ENCODE measurements around the gene MOB3B.

Gene MOB3B

DNA sequence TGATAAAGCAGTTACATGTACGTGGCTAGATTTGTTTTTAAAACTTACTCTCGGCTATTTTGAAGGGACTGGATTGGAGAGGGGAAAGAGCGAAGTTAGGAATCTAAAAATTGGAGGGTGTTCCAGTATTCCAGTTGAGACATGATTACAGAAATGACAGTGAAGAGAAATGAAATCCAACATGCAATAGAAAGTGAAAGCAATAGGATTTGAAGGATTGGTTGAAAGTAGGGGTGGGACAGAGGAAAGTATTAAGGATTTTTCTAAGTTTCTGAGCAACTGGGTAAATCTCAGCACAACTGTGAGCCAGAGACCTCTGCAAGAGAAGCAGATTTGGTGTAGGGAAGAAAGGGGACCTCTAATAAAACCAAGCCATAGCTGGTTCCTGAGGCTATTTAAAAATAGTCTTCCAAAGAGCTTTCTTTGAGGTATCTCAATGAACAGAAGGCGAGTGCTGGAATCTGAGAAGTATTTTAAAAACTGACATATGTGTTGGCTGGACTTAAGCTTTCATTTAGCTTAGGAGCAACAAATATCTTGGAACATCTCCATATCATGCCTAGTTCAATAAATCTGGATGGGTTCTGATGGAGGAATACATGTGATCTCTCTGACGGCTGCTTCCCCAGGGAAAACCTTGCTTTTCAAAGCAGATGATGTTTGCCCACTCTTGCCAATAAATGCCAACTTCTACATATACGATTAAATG lies 115.9 kb downstream of the MOB3B start:
- DNase-seq = no peak

DNA sequence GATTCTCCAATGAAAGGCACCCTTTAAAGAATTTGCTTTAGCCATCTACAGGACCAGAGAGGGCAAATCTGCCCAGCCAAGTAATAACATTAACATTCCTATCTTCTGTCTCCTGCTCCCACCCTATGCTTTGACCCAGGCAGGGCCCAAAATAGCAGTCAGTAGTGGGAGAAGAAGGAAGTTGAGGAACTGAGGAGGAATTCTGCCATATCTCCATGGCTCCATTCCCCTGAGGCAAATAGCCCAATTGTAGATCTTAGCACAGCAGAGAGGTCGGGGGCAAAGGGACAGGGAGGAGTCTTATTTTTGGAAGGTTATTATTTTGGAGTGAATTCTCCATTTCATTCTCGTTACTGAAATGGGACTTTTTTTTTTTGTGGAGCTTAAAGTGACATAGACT lies 116.7 kb downstream of the MOB3B start:
- no peak for DNase-seq

DNA sequence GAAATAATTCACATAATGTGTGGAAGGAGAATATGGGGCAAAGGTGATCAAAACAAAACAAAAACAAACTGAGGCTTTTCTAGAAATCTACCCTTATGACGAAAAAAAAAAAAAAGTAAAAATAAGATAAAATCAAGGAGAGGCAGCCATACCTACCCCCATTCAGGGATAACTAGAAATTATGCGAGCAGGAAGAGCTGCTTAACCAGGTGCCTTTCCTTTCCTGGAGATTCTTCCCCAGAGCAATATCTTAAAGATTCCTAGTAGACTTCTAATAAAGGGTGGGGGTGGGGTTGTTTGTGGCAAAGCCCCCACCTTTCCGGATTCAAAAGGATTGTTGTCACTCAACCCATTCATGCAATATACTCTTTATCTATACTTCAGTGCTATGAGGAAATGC lies 117.5 kb downstream of the MOB3B start:
- no peak for DNase-seq

DNA sequence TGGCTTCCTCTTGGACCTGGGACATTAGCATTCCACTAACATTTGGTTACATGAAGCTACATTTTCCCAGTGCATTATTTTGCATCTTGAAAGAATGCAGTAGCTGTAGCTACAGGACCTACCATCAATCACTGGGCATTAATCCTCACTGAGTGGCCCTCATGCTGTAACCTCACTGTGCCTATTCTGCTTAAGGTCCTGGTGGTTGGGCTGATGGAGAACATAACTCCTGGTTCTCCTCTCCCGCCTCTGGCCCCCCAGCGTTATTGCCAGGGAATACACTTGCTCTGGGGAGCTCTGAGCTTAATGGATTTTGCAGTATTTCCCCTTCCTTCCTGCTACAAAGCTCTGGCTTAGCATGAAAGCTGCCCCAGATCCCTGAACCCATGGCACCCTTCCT lies 121.1 kb downstream of the MOB3B start:
- DNase-seq = no peak

DNA sequence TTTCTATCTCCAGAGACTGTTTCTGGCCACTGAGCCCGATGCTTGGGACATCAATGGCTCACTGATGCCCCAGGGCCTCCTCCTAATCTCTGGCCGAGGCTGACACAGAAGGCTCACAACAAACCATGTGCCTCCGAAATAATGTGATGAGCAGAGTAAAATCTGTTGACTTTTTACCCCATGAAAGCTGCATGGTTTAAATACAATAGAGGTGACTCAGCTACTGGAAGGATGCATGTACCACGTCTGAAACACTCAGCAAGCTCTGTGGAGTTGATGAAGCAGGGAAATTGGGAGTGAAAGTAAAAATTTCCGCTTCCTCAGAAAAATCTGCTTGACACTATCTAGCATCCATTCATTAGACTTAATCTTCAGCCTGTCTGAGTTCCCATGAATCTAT lies 121.6 kb downstream of the MOB3B start:
- no peak for DNase-seq

DNA sequence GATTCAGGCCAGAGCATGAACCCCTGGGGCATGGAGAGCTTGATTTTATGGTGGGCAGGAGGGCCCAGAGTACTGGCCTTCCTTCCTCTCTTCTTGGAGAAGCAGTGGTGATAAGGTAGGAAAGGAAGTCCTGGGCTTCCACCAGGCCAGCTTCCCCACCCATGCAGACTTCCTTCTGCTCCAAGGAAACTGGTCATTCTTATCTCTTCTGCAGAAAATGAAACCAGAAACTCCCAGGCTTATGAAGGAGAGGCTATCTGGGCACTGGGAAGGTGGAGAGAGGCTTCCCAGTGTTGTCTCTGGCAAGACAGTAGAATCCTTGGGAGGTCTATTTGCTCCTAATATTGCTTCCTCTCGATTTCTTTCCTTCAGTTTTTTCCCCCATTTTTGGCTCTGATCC lies 122.1 kb downstream of the MOB3B start:
- DNase-seq = no peak

DNA sequence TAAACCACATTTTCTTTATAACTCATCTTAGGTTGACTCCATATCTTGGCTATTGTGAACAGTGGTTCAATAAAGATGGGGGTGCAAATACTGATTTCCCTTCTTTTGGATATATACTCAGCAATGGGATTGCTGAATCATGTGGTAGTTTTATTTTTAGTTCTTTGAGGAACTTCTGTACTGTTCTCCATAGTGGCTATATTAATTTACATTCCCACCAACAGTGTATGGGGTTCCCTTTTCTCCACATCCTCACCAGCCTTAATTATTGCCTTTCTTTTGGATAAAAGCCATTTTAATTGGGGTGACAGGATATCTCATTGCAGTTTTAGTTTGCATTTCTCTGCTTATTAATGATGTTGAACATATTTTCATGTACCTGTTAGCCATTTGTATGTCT lies 125.0 kb downstream of the MOB3B start:
- DNase-seq = no peak

DNA sequence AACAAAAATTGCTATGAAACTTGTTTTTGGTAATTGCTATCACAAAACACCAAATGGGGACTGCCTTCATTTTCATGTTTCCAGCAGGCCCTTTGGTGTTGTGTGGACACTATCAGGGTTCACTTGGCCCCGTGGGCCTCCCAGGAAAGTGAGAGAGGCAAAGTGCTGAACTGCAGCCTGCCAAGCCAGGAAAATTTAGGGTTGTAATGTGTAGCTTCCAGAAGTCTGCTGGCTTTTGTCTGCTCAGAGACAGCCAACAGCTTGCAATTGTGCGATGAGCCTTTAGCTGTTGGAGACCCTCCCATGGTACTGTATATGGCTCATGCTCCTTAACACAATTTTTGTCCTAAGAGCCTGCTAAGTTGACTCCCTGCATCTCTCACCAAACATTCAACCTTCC lies 127.0 kb downstream of the MOB3B start:
- peak; percentile 42 for DNase-seq

DNA sequence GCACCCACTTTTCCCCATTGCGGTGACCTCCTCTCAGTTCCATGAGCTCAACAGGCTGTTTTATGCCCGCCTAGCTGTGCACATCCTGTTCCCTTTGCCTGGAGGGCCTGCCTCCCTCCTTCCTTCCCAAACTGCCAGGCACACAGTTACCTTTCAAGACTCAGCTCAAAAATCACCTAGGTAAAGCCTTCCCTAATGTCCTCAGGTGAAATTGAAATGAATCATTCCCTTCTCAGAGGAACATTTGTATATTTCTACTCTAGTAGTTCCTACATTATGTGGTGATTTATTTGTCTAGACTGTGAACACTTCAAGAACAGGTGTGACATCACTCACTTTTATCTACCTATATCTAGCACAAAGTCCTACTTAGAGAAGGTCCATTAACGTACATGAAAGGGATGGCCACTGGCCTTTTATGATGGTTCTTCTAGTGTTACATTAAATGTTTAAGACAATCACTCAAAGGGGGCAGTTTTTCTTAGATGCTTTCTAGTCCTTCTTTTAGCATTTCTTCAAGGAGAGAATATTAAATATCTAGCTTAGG lies 129.2 kb downstream of the MOB3B start:
- no peak for DNase-seq

DNA sequence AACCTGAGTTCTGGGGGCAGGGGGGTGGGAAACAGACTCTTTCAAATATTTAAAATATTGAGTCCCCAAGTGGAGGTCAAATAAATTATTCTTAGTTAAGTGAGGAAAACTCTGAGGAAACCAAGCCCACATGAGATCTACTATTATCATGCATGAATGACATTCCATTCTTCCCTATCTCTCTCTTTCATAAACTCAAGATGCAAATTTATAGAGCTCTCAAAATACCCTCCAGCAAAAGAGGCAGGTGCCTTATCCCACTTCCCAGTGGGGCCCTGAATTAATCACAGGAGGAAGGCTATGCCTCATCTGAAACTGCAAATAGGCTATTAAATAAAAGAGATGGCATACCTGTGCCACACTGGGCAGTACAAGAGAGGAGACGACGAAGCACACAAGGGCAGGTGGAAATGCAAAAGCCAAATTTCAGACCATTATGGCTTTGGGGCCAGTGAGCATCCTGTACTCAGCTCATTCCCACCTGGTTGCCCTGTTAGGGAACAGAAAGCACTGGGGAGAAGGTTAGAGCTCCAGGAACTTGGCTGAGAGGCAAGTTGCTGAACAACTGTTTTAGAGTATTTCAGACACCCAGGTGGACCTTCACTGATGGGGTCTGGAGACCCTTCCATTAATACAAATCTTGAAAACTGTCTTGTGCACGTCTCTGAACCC lies 130.5 kb downstream of the MOB3B start:
- DNase-seq = peak; percentile 87

DNA sequence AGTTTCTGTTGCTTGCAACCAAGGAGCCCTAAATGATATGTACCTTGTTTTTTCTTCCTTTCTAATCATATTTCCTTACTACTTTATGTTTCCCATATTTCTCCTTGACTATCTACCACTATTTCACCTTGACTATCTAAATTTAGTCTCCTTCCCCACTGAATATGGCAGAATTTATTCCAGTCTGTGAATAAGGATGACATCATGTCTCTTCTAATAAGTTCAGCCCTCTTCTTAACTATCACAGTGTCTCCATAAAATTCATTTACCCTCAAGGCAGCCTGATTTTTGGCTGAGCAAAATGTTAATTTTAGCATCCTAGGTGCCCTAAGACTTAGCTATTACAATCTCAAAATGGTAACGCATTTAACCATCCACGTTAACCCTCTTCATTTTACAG lies 133.1 kb downstream of the MOB3B start:
- DNase-seq = no peak

DNA sequence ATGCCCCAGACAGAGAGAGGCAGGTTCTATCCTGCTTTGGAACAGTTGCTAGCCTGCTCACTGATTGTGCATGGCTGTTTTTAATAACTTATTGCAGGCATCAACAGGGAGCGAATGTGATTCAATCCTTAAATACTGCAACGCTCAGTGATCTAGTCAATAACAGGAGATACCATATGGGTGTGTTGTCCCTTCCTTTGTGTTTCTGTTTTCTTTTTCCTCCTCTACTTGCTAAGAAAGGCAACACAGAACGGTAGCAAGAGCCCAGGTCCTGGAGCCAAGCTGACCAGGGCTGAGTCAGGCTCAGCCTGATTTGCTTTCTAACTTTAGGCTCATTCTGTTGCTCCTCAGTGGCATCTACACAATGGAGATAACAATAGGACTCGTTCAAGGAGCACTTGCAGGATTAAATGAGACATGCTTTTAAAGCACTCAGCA lies 134.1 kb downstream of the MOB3B start:
- no peak for DNase-seq

DNA sequence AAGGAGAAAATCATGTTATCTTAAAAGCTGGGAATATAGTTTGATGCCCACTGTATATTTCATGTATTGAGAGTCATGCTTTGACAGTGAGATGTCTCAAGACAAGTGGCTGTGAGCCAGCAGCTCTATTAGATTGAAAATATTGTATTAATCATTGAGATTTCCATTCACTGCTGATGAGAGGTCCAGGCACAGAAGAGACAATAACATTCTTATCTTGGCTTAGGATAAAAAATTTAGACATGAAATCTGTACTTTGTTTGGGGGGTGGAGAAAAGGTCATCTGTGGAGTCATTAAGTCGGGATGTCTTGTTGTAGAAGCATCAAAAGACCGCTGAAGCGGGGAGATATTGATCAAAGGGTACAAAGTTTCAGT lies 134.8 kb downstream of the MOB3B start:
- DNase-seq = no peak

DNA sequence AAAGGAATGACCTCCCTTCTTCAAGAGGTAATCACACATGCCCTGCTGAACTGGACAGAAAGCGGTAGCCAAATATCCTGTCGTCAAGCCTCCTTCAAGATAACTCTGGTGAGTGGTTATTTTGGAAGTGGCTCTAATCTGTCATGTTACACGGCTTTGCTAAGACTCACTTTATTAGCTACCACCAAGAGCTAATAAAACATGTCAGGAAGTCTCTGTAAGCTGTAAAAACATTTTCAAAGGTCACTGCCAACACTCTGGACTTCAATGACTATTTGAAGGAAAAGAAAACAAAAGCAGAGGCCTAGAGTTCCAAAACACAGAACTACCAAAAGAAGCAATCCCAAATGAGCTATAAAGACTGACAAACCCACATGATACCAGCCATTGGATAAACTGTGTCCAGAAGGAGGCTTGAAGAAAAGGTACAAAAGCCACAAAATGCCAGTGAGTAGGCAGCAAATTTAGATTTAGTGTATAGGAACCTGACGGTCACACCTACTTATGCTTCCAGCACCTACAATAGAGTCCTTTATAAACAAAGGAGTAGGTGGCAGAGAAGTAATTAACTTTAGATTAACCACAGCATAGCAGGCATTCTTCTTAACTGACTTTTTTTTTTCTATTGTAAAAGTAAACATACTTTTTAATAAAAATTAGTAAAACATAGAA lies 135.3 kb downstream of the MOB3B start:
- no peak for DNase-seq

DNA sequence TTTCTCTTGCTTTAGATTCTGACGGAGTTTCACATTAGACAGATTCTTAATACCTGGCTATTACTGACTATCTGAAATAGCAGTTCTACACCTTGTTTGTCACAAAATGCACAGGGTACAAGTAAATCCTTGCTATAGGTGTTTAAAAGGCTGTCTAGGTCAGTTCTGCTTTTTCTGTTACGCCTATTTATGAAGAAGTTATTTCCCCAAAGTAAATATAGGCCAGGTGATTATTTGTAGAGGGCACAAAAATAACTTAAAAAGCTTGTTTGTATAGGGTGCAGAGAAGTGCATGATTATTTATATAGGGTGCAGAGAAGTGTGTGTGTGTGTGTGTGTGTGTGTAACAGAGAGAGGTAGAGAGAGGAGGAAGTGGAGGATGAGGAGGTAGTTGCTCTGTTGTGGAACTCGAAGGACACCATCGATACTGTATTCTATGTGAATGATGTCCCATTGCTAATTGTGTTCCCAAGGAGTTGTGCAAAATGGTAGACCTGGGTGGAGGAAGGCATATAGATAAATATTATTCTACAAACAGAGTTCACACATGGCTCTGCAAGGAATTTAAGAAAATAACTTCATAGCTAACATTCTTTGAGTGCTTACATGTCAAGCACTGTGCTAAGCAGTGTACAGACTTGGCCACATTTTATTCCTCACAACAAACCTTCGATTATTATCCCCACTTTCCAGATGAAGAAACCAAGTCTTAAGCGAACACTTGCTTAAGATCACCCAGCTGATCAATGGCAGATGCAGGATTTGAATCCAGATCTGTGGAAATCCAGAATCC lies 136.4 kb downstream of the MOB3B start:
- DNase-seq = no peak

DNA sequence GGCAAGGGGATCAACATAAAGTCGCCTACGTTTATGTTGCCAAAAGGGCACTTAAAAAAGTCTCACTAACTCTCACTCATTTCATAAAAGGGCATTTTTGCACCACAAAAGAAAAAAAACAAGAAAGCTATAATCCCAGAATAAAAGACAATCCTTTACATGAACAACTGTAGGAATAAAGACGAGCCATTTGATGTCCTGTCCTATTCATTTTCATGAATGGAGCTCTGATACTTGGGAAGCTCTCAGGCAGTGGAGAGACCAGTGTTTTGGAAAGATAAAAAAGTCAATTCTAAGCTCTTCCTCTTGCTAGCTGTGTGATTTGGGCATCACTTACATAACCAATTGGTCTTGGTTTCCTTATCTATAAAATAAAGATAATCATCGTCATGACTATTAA lies 137.2 kb downstream of the MOB3B start:
- DNase-seq = no peak

DNA sequence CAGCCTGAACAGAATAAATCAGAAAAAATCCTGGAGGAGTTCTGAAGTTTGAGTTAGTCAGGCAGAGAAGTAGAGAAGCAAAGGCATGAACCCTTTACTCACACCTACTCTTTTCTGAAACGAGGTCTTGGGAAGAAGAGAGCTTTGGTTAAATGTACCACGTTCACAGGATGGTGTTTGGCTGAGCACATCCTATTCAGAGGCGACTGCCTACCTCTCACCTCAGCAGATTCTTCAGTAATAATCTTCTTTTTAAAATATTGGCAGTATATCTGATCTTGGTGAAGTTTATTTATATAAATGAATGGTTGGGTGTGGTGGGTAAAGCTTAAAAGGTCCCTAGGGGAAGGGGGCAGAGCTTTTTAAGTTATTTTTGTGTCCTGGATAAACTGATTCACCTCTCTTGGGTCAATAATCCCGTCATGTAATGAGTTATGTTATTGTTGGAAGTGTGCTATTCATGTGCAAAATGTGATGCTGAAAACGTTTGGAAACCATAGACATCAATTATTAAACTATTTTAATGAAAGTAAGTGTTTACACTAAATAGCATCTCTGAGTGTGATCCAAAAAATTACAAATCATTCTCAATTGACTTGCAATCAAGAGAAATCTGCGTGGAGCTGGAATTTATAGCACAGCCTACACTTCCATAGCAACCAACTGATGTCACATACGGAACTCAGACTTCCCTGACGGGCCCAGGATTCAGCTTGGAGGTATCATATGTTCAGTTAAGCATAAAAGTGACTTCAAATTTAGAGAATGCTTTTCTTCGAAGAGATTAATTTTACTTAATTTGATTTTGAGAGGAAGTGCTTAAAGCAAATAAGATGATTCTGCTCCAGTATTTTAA lies 138.3 kb downstream of the MOB3B start:
- no peak for DNase-seq

DNA sequence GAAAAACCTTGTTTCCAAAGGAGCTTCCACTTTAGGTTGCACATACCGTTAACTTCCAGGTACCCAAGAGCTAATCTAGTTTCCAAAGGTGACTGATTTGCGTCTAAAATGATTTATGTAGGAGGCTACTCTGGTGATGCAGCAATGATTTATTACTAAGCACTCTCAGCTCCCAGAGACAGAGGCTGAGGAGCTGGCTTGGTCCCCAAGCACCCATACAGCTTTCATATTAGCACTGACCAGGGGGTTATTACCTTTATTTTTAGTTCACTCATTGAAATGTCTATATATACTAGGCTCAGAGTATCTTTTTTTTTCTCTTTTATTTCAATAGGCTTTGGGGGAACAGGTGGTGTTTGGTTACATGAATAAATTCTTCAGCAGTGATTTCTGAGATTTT lies 141.5 kb downstream of the MOB3B start:
- no peak for DNase-seq

DNA sequence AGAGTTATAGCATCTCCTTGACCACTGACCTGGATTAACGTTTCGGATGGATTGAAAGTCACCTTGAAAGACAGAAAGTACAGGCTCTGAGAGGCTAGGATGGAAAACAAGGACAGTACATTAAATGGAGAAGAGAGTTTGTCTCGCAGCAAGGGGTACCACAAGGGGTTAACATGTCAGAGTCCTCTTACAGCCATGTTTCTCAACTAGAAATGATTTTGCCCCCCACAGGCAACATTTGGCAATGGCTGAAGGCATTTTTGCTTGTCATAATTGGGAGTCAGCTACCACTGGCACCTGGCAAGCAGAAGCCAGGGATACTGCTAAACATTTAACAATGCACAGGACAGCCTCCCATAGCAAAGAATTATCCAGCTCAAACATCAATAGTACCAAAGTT lies 141.9 kb downstream of the MOB3B start:
- DNase-seq = no peak

DNA sequence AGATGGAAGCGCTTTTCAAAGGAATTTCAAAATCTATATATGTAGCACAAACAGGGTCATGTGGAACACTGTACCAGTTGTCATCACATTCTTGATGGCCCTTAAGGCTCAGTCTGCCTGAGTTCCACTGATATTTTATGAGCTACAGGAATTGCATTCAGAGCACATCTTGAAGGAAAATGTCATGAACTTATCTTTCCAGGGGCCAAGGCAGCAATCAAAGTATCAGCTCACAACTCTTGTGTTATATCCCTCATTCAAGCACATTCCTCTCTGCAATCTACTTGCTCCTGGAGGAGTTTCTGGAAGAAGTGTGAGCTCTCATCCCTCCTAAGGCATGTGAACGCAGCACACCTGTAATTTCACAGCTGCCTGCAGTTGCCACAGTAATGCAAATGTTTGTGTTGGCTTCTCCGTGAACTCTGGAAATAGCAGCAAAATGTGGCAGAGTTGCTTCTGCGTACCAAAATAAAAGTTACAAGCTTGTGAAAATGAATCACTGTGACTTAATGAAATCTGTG lies 143.0 kb downstream of the MOB3B start:
- no peak for DNase-seq

DNA sequence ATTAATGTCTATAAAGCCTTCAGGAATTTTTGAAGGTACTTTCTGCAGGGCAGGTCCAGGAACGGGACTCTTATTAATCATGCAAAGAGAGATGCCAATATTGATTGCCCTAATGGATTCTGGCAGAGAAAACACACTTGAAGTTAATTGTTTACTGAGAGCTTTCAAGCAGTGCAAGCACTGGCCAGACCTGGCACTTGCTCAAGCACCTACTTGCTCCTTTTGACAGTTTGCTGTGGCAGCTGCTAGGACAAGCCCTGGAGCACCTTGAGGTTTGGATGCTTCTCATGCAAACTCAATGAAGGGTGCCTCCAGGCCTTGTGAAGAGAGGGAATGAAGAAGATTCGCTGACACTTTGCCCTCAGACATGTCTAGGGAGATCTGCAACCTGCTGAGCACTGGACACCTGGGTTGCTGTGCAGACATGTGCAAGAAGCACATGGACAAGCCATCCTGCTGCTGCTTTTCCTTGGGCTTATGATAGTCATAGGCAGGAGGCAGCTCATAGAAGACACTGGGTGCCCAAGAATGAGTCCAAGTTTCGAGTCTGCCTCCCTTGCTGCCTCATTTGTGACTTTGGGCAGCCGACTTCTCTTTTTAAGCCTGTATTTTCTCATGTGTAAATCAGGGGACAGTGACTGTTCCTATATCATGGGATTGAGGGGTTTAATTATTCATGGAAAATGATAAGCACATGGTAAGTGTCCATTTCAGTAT lies 143.8 kb downstream of the MOB3B start:
- DNase-seq = peak; percentile 38

All from NCI-H146 (cell line).